Endodermal cell (in vitro differentiated cells): ENCODE measurements around the gene PPP1R9A. TPM values are rescaled to one million over a fixed set of nuclear protein-coding genes. Genes with fewer than 3 reads are reported as not detected.

Source experiments
- DNase-seq: peaks from one replicate; pipeline ENCODE4 v3.0.0-alpha.2; 2017
- H3K27ac ChIP-seq: 2 replicates; pipeline ENCODE4 v1.5.1; 2013; ENCODE audit warnings: mild to moderate bottlenecking, low read depth, low read length, moderate library complexity
- H3K27me3 ChIP-seq: 2 replicates; pipeline ENCODE4 v1.6.1; 2013; ENCODE audit warnings: mild to moderate bottlenecking, low read length, moderate library complexity; ENCODE audit not compliant: insufficient read depth, control insufficient read depth, poor library complexity, severe bottlenecking
- H3K36me3 ChIP-seq: 2 replicates; pipeline ENCODE4 v1.7.0; 2013; ENCODE audit warnings: mild to moderate bottlenecking, low read length, moderate library complexity; ENCODE audit not compliant: control insufficient read depth, insufficient read depth
- H3K4me1 ChIP-seq: one replicate; pipeline ENCODE4 v1.7.0; 2013; ENCODE audit warnings: low read length; ENCODE audit not compliant: control insufficient read depth, insufficient read depth
- H3K4me3 ChIP-seq: 2 replicates; pipeline ENCODE4 v1.5.1; 2013; ENCODE audit warnings: mild to moderate bottlenecking, low read length, moderate library complexity
- H3K9ac ChIP-seq: 2 replicates; pipeline ENCODE4 v1.6.1; 2013; ENCODE audit warnings: mild to moderate bottlenecking, low read length, moderate library complexity; ENCODE audit not compliant: poor library complexity, severe bottlenecking; ENCODE audit errors: extremely low read depth
- H3K9me3 ChIP-seq: 2 replicates; pipeline ENCODE4 v1.6.1; 2013; ENCODE audit warnings: mild to moderate bottlenecking, low read length, moderate library complexity; ENCODE audit not compliant: control insufficient read depth
- H3K27ac Mint-ChIP-seq: 2 replicates; pipeline ENCODE4 v1.8.0; 2020; ENCODE audit warnings: mixed read lengths
- H3K27me3 Mint-ChIP-seq: 2 replicates; pipeline ENCODE4 v1.8.0; 2021; ENCODE audit warnings: mild to moderate bottlenecking, mixed read lengths; ENCODE audit not compliant: insufficient read depth
- H3K36me3 Mint-ChIP-seq: 2 replicates; pipeline ENCODE4 v1.8.0; 2020; ENCODE audit warnings: low read depth, mixed read lengths
- H3K4me1 Mint-ChIP-seq: 2 replicates; pipeline ENCODE4 v1.8.0; 2020; ENCODE audit warnings: mixed read lengths
- H3K4me3 Mint-ChIP-seq: 2 replicates; pipeline ENCODE4 v1.8.0; 2020; ENCODE audit warnings: mild to moderate bottlenecking, moderate library complexity, mixed read lengths
- H3K9me3 Mint-ChIP-seq: 2 replicates; pipeline ENCODE4 v1.8.0; 2020; ENCODE audit warnings: mild to moderate bottlenecking, mixed read lengths
- WGBS, 2 experiments: methylation state at CpG; one replicate each; pipeline versions ENCODE4 v1.1.5 to v1.1.7; 2013; ENCODE audit warnings: missing lambda C conversion rate in 2 of 2, mixed read lengths in 1 of 2; ENCODE audit not compliant: insufficient coverage in 1 of 2, insufficient read length in 1 of 2; 5-methylcytosine and 5-hydroxymethylcytosine counted together
- total RNA-seq, 2 donors: library from RNA; stranded (reverse); fragmentation: NEBNext Ultra II Directional in 1 of 2; extraction: Animal tissue kit (Norgen Biotek cat#: 25700) in 1 of 2; gene quantifications; 2 replicates in 1 of 2; 3 replicates in 1 of 2; pipeline ENCODE4 v1.2.1, GENCODE V29; 2021
- TF ChIP-seq, protein P1 (sequence below): fragments of 200-600 bp; sonication (generic); conservative IDR thresholded peaks from 2 replicates; pipeline ENCODE4 v1.5.0; 2021; ENCODE audit warnings: antibody characterized with exemption, mild to moderate bottlenecking

PPP1R9A gene
- total RNA-seq, 2 donors from 2014 or later: 38.7 to 39.4 TPM

GRCh38 chr7:95316588-95316987 is 409.2 kb downstream of the PPP1R9A start:
- Histone ChIP-seq H3K36me3 (no peaks in the 10 kb centered on the region), H3K27ac (no peak overlapping the region), H3K9me3 (no peaks in the 10 kb centered on the region), H3K27me3 (no peaks in the 10 kb centered on the region), H3K9ac (no peak overlapping the region), H3K4me3 (no peak overlapping the region), H3K4me1 (no peaks in the 10 kb centered on the region)
- no peak for DNase-seq
- Mint-ChIP-seq H3K27me3 (peaks cover 1% of the 10 kb centered on the region), H3K4me3 (no peak overlapping the region), H3K4me1 (no peaks in the 10 kb centered on the region), H3K27ac (no peak overlapping the region), H3K9me3 (no peaks in the 10 kb centered on the region), H3K36me3 (no peaks in the 10 kb centered on the region)
- TF ChIP-seq, protein P1, sequence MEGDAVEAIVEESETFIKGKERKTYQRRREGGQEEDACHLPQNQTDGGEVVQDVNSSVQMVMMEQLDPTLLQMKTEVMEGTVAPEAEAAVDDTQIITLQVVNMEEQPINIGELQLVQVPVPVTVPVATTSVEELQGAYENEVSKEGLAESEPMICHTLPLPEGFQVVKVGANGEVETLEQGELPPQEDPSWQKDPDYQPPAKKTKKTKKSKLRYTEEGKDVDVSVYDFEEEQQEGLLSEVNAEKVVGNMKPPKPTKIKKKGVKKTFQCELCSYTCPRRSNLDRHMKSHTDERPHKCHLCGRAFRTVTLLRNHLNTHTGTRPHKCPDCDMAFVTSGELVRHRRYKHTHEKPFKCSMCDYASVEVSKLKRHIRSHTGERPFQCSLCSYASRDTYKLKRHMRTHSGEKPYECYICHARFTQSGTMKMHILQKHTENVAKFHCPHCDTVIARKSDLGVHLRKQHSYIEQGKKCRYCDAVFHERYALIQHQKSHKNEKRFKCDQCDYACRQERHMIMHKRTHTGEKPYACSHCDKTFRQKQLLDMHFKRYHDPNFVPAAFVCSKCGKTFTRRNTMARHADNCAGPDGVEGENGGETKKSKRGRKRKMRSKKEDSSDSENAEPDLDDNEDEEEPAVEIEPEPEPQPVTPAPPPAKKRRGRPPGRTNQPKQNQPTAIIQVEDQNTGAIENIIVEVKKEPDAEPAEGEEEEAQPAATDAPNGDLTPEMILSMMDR: no peak
- WGBS, 2 experiments: 75 to 100% methylated on average over 1 of the region's 2 CpGs

GRCh38 chr7:95317546-95317945 is 410.2 kb downstream of the PPP1R9A start:
- H3K4me3 ChIP-seq: no peak overlapping the region
- TF ChIP-seq, protein P1: no peak
- no peak overlapping the region for H3K27ac ChIP-seq
- Mint-ChIP-seq H3K27me3 (peaks cover 2% of the 10 kb centered on the region), H3K4me1 (no peaks in the 10 kb centered on the region), H3K4me3 (no peak overlapping the region), H3K36me3 (no peaks in the 10 kb centered on the region), H3K27ac (no peak overlapping the region), H3K9me3 (no peaks in the 10 kb centered on the region)
- H3K27me3 ChIP-seq: no peaks in the 10 kb centered on the region
- no peak for DNase-seq
- H3K36me3 ChIP-seq: no peaks in the 10 kb centered on the region
- H3K9ac ChIP-seq: no peak overlapping the region
- no peaks in the 10 kb centered on the region for H3K9me3 ChIP-seq
- no peaks in the 10 kb centered on the region for H3K4me1 ChIP-seq
- 49 to 73% methylated on average over 2 of the region's 2 CpGs for WGBS, 2 experiments

DNA sequence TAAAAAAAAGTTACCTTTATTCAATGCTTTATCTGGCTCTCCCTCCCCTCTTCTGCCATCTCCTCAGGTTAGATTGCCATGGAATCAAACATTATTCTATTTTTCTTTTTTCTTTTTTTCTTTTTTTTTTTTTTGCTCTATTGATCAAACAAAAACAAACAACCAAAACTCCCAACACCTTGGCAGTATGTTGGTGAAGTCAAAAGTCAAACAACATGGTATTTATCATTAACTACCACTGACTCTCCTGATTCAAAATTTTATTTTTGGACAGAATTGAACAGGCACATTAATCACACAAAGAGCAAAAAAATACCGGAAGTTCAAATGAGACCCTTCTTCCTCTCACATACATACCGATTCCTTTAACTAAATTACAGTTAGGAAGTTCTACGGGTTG is 410.6 kb downstream of the PPP1R9A start:
- no peaks in the 10 kb centered on the region for H3K36me3 Mint-ChIP-seq
- H3K27ac ChIP-seq: peak overlapping the region; percentile 8
- no peak overlapping the region for H3K4me3 Mint-ChIP-seq

More for the DNA sequence above, 410.6 kb downstream of the PPP1R9A start:
- no peak for DNase-seq
- WGBS, 2 experiments: 96% methylated on average over 3 of the region's 3 CpGs; no CpG with 5 or more reads in 1 of the 2 experiments
- Histone ChIP-seq H3K9me3 (no peaks in the 10 kb centered on the region), H3K27me3 (no peaks in the 10 kb centered on the region), H3K4me1 (no peaks in the 10 kb centered on the region), H3K36me3 (no peaks in the 10 kb centered on the region), H3K9ac (no peak overlapping the region), H3K4me3 (no peak overlapping the region)
- H3K4me1 Mint-ChIP-seq: no peaks in the 10 kb centered on the region
- peaks cover 3% of the 10 kb centered on the region for H3K27me3 Mint-ChIP-seq
- TF ChIP-seq, protein P1: no peak
- H3K9me3 Mint-ChIP-seq: no peaks in the 10 kb centered on the region
- no peak overlapping the region for H3K27ac Mint-ChIP-seq
